Measurements from ENCODE around the gene HOXD10. TPM values are rescaled to one million over a fixed set of nuclear protein-coding genes. Genes with fewer than 3 reads are reported as not detected.
A peak's percentile ranks its signal among the peaks of the same experiment; 100 is the strongest.

Gene HOXD10
- total and polyA plus RNA-seq, 2 of the 13 experiments (the other 11 are each of a cell fraction or from before 2014, with no cell fraction given): not detected

GRCh38 chr2:176136374-176137251, 20.0 kb downstream of the HOXD10 start:
- Histone ChIP-seq H3K79me2 (ENCODE audit: insufficient read depth, low read length) (no peaks in the 10 kb centered on the region), H3K27me3 (ENCODE audit: control insufficient read depth in 1 of 2, insufficient read depth in 2 of 2, low read length in 2 of 2) (peaks cover 9 to 89% of the 10 kb centered on the region in 2 experiments; a peak in 4 of 5 replicates), H4K20me1 (ENCODE audit: insufficient read depth, low read length) (no peaks in the 10 kb centered on the region), H3K9ac (ENCODE audit: insufficient read depth, low read depth, low read length) (no peak overlapping the region), H3K27ac (ENCODE audit: extremely low read length, insufficient read depth, low read length) (no peak overlapping the region), H3K4me3 (replicated peaks in 1 of 3; ENCODE audit: insufficient read depth in 1 of 3, low read depth in 2 of 3, low read length in 3 of 3) (no peak overlapping the region; a peak in 1 of 6 replicates), H3K4me2 (ENCODE audit: low read depth, low read length) (0 out of 2 replicates have a peak overlapping the region, but pooled peaks have one; percentile 4), H3K9me3 (ENCODE audit: low read length) (no peaks in the 10 kb centered on the region), H2AFZ (ENCODE audit: low read length) (no peak overlapping the region), H3K36me3 (replicated peaks in 1 of 2; ENCODE audit: control insufficient read depth in 1 of 2, insufficient read depth in 2 of 2, low read length in 2 of 2) (no peaks in the 10 kb centered on the region), H3K4me1 (ENCODE audit: insufficient read depth, low read length) (peaks cover 11% of the 10 kb centered on the region)
- WGBS (ENCODE audit: low lambda C conversion rate): 34% methylated on average over 37 of the region's 71 CpGs
- DNase-seq (ENCODE audit: low spot score) (no peak), ATAC-seq (peak; percentile 19), FAIRE-seq (no peak)
- ChIA-PET CTCF (ENCODE audit: low intra/inter-chr PET ratio, low total read pairs) (no interaction called here), POLR2A (no interaction called here)
- TF ChIP-seq ZNF777 (CRISPR knock-in tag; IDR thresholded peaks at IDR 0.05): 0 out of 2 replicates have a peak, but pooled peaks have one; percentile 25
- TF ChIP-seq BHLHE40 (IDR thresholded peaks at IDR 0.05; ENCODE audit: low read length): no peak
- TF ChIP-seq, protein P1, sequence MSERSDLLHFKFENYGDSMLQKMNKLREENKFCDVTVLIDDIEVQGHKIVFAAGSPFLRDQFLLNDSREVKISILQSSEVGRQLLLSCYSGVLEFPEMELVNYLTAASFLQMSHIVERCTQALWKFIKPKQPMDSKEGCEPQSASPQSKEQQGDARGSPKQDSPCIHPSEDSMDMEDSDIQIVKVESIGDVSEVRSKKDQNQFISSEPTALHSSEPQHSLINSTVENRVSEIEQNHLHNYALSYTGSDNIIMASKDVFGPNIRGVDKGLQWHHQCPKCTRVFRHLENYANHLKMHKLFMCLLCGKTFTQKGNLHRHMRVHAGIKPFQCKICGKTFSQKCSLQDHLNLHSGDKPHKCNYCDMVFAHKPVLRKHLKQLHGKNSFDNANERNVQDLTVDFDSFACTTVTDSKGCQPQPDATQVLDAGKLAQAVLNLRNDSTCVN (CRISPR knock-in tag; IDR thresholded peaks at IDR 0.05; ENCODE audit: borderline replicate concordance): no peak
- no peak for TF ChIP-seq NFE2 (CRISPR knock-in tag; IDR thresholded peaks at IDR 0.05)
- no peak for TF ChIP-seq ZNF841 (CRISPR knock-in tag; IDR thresholded peaks at IDR 0.05; ENCODE audit: borderline replicate concordance)
- TF ChIP-seq ZNF740 (CRISPR knock-in tag; IDR thresholded peaks at IDR 0.05): no peak
- no peak for TF ChIP-seq SRSF1 (optimal IDR thresholded peaks at IDR 0.05; ENCODE audit: low read depth, low read length)
- TF ChIP-seq CEBPZ (IDR thresholded peaks at IDR 0.05; ENCODE audit: low read length): no peak
- TF ChIP-seq ZNF484 (CRISPR knock-in tag; IDR thresholded peaks at IDR 0.05; ENCODE audit: borderline replicate concordance, low read depth): no peak
- TF ChIP-seq FOXO1 (CRISPR knock-in tag; IDR thresholded peaks at IDR 0.05): no peak
- peak; percentile 39 for TF ChIP-seq HNRNPLL (IDR thresholded peaks at IDR 0.05; ENCODE audit: low read depth, low read length, poor library complexity, severe bottlenecking)
- TF ChIP-seq AKAP8 (CRISPR knock-in tag; IDR thresholded peaks at IDR 0.05): no peak
- no peak for TF ChIP-seq TOPORS (CRISPR knock-in tag; IDR thresholded peaks at IDR 0.05)
- TF ChIP-seq ZNF430 (CRISPR knock-in tag; IDR thresholded peaks at IDR 0.05): no peak
- TF ChIP-seq SP4 (CRISPR knock-in tag; IDR thresholded peaks at IDR 0.05): no peak
- in situ Hi-C loops (cut with HindIII; ENCODE audit: extremely low pct_ligation_motif_present, low pct_unique_long_range_greater_than_20kb) (no loop called here), intact Hi-C loops (cut with micrococcal nuclease; ENCODE audit: unreplicated experiment) (no loop called here)
- BruUV-seq (replicated peaks): no TSS peak

All from HepG2 (cell line).